OCI-LY1 (cell line): ENCODE measurements around the gene ARL5C.

Experiments used
- H2AFZ ChIP-seq: fragments of 200-600 bp; sonication (generic), shearing (Covaris generic); 2 replicates; pipeline ENCODE4 v1.6.0; 2014; ENCODE audit warnings: antibody characterized with exemption, mild to moderate bottlenecking, low read length
- H3F3A ChIP-seq: fragments of 200-600 bp; sonication (generic), shearing (Covaris generic); 2 replicates; pipeline ENCODE4 v1.6.0; 2014; ENCODE audit warnings: mild to moderate bottlenecking, antibody characterized with exemption, low read length, moderate library complexity; ENCODE audit not compliant: insufficient read depth
- H3K27ac ChIP-seq: fragments of 200-600 bp; sonication (generic); 2 replicates; pipeline ENCODE4 v1.5.1; 2014; ENCODE audit warnings: low read length, mixed run types, mild to moderate bottlenecking, low read depth; ENCODE audit not compliant: poor library complexity, severe bottlenecking
- H3K27me3 ChIP-seq: fragments of 200-600 bp; sonication (generic); 2 replicates; pipeline ENCODE4 v1.6.0; 2014; ENCODE audit warnings: antibody characterized with exemption, mild to moderate bottlenecking, low read length, moderate library complexity; ENCODE audit not compliant: insufficient read depth
- H3K36me3 ChIP-seq: fragments of 200-600 bp; sonication (generic); 2 replicates; pipeline ENCODE4 v1.6.1; 2014; ENCODE audit warnings: mild to moderate bottlenecking, antibody characterized with exemption, low read length, moderate library complexity, mixed read lengths; ENCODE audit not compliant: insufficient read depth
- H3K4me1 ChIP-seq: fragments of 200-600 bp; sonication (generic); 2 replicates; pipeline ENCODE4 v1.5.1; 2014; ENCODE audit warnings: mild to moderate bottlenecking, low read length, moderate library complexity; ENCODE audit not compliant: insufficient read depth, severe bottlenecking
- H3K4me2 ChIP-seq: fragments of 200-600 bp; sonication (generic), shearing (Covaris generic); 2 replicates; pipeline ENCODE4 v1.6.1; 2014; ENCODE audit warnings: low read length
- H3K4me3 ChIP-seq: fragments of 200-600 bp; sonication (generic); 2 replicates; pipeline ENCODE4 v1.5.1; 2014; ENCODE audit warnings: low read length, low read depth, mild to moderate bottlenecking, mixed read lengths; ENCODE audit not compliant: poor library complexity, severe bottlenecking
- H3K79me2 ChIP-seq: fragments of 200-600 bp; shearing (Covaris generic); 2 replicates; pipeline ENCODE4 v1.6.1; 2016; ENCODE audit warnings: mixed run types, low read length, mixed read lengths; ENCODE audit not compliant: insufficient read depth
- H3K9ac ChIP-seq: fragments of 200-600 bp; sonication (generic), shearing (Covaris generic); 2 replicates; pipeline ENCODE4 v1.6.1; 2014; ENCODE audit warnings: mild to moderate bottlenecking, low read length, mixed read lengths
- H3K9me2 ChIP-seq: fragments of 200-600 bp; sonication (generic), shearing (Covaris generic); 2 replicates; pipeline ENCODE4 v1.6.1; 2014; ENCODE audit warnings: low read depth, mild to moderate bottlenecking, low read length, mixed read lengths
- H3K9me3 ChIP-seq: fragments of 200-600 bp; shearing (Covaris generic); 2 replicates; pipeline ENCODE4 v1.6.1; 2014; ENCODE audit warnings: low read length, mixed read lengths
- H4K20me1 ChIP-seq: fragments of 200-600 bp; sonication (generic), shearing (Covaris generic); 2 replicates; pipeline ENCODE4 v1.6.0; 2016; ENCODE audit warnings: mild to moderate bottlenecking, low read length; ENCODE audit not compliant: insufficient read depth
- CTCF ChIP-seq: fragments of 200-600 bp; sonication (generic), shearing (Covaris generic); IDR thresholded peaks from 2 replicates; pipeline ENCODE4 v1.5.1; 2017; ENCODE audit warnings: mild to moderate bottlenecking, antibody characterized with exemption, low read length, moderate library complexity, mixed read lengths
- EZH2 ChIP-seq: fragments of 200-600 bp; sonication (generic), shearing (Covaris generic); IDR thresholded peaks from 2 replicates; pipeline ENCODE4 v1.8.0; 2017; ENCODE audit warnings: borderline replicate concordance, mixed run types, mild to moderate bottlenecking, antibody characterized with exemption, low read length, moderate library complexity, mixed read lengths

ARL5C gene

GRCh38 chr17:39212195-39212810 is 46.3 kb upstream of the ARL5C start:
- Histone ChIP-seq H3K36me3 (no peaks in the 10 kb centered on the region), H4K20me1 (no peaks in the 10 kb centered on the region), H3K27me3 (peaks cover 12% of the 10 kb centered on the region), H3K27ac (no peak overlapping the region), H3K79me2 (no peaks in the 10 kb centered on the region), H2AFZ (no peak overlapping the region), H3K4me2 (no peak overlapping the region), H3F3A (peaks cover 8% of the 10 kb centered on the region; the same call in 1 of the 2 replicates), H3K9ac (no peak overlapping the region), H3K4me3 (no peak overlapping the region), H3K4me1 (peaks cover 29% of the 10 kb centered on the region), H3K9me2 (no peaks in the 10 kb centered on the region), H3K9me3 (no peaks in the 10 kb centered on the region)
- TF ChIP-seq CTCF (no peak), EZH2 (no peak)

GRCh38 chr17:39210093-39210434 is 44.1 kb upstream of the ARL5C start:
- peak overlapping the region; percentile 53 for H3K4me2 ChIP-seq
- TF ChIP-seq CTCF: no peak
- TF ChIP-seq EZH2: no peak
- peaks cover 8% of the 10 kb centered on the region; the same call in 1 of the 2 replicates for H3F3A ChIP-seq
- no peak overlapping the region for H2AFZ ChIP-seq
- H3K27me3 ChIP-seq: peaks cover 12% of the 10 kb centered on the region
- no peaks in the 10 kb centered on the region for H4K20me1 ChIP-seq
- H3K27ac ChIP-seq: no peak overlapping the region
- peaks cover 33% of the 10 kb centered on the region for H3K4me1 ChIP-seq
- no peaks in the 10 kb centered on the region for H3K9me3 ChIP-seq
- no peak overlapping the region; the same call in 1 of the 2 replicates for H3K9ac ChIP-seq
- H3K36me3 ChIP-seq: peaks cover 2% of the 10 kb centered on the region; the same call in 1 of the 2 replicates
- H3K4me3 ChIP-seq: peak overlapping the region; percentile 32
- no peaks in the 10 kb centered on the region for H3K9me2 ChIP-seq
- H3K79me2 ChIP-seq: no peaks in the 10 kb centered on the region

GRCh38 chr17:39209317-39210092 is 43.5 kb upstream of the ARL5C start:
- no peaks in the 10 kb centered on the region for H3K9me3 ChIP-seq
- no peaks in the 10 kb centered on the region for H3K79me2 ChIP-seq
- no peaks in the 10 kb centered on the region for H3K9me2 ChIP-seq
- TF ChIP-seq CTCF (no peak; the same call in 1 of the 2 replicates), EZH2 (no peak)
- H3K4me1 ChIP-seq: peaks cover 33% of the 10 kb centered on the region
- peak overlapping the region; percentile 53 for H3K4me2 ChIP-seq
- peaks cover 8% of the 10 kb centered on the region; the same call in 1 of the 2 replicates for H3F3A ChIP-seq
- peaks cover 12% of the 10 kb centered on the region for H3K27me3 ChIP-seq
- no peak overlapping the region for H2AFZ ChIP-seq
- peaks cover 8% of the 10 kb centered on the region for H3K36me3 ChIP-seq
- no peak overlapping the region; the same call in 1 of the 2 replicates for H3K9ac ChIP-seq
- peak overlapping the region; percentile 71 for H3K27ac ChIP-seq
- no peaks in the 10 kb centered on the region for H4K20me1 ChIP-seq
- peak overlapping the region; percentile 32 for H3K4me3 ChIP-seq
